WTC11 (cell line): ENCODE measurements around the gene TMEM256.

Experiments used
- ATF1 ChIP-seq: sonication (generic); formaldehyde crosslinking; IDR thresholded peaks from 2 replicates; pipeline ENCODE4 v1.8.1; 2023; ENCODE audit warnings: mild to moderate bottlenecking, moderate library complexity, missing genetic modification reagents
- ATF3 ChIP-seq: sonication (generic); formaldehyde crosslinking; conservative IDR thresholded peaks from 2 replicates; pipeline ENCODE4 v1.8.1; 2022; ENCODE audit warnings: mild to moderate bottlenecking, missing genetic modification reagents
- ELF4 ChIP-seq: sonication (generic); formaldehyde crosslinking; IDR thresholded peaks from 2 replicates; pipeline ENCODE4 v1.8.1; 2022; ENCODE audit warnings: low read depth, mild to moderate bottlenecking, moderate library complexity, missing genetic modification reagents
- FOXP4 ChIP-seq: sonication (generic); formaldehyde crosslinking; IDR thresholded peaks from 2 replicates; pipeline ENCODE4 v1.8.0; 2022; ENCODE audit warnings: mild to moderate bottlenecking, missing genetic modification reagents
- IRF1 ChIP-seq: sonication (generic); formaldehyde crosslinking; IDR thresholded peaks from 2 replicates; pipeline ENCODE4 v1.8.0; 2023; ENCODE audit warnings: missing genetic modification reagents
- KAT7 ChIP-seq: sonication (generic); formaldehyde crosslinking; IDR thresholded peaks from 2 replicates; pipeline ENCODE4 v1.8.1; 2023; ENCODE audit warnings: missing genetic modification reagents, mild to moderate bottlenecking, borderline replicate concordance
- MAX ChIP-seq: sonication (generic); formaldehyde crosslinking; IDR thresholded peaks from 2 replicates; pipeline ENCODE4 v1.8.0; 2022; ENCODE audit warnings: mild to moderate bottlenecking, missing genetic modification reagents
- NR2C2 ChIP-seq: sonication (generic); formaldehyde crosslinking; IDR thresholded peaks from 2 replicates; pipeline ENCODE4 v1.8.0; 2022; ENCODE audit warnings: mild to moderate bottlenecking, missing genetic modification reagents
- SMAD3 ChIP-seq: sonication (generic); formaldehyde crosslinking; IDR thresholded peaks from 2 replicates; pipeline ENCODE4 v1.8.0; 2022; ENCODE audit warnings: missing genetic modification reagents, mild to moderate bottlenecking, borderline replicate concordance
- SP1 ChIP-seq: sonication (generic); formaldehyde crosslinking; conservative IDR thresholded peaks from 2 replicates; pipeline ENCODE4 v1.8.1; 2022; ENCODE audit warnings: missing genetic modification reagents
- ZNF281 ChIP-seq: sonication (generic); formaldehyde crosslinking; IDR thresholded peaks from 2 replicates; pipeline ENCODE4 v1.8.0; 2023; ENCODE audit warnings: mild to moderate bottlenecking, missing genetic modification reagents
- TF ChIP-seq, protein P1 (sequence below): fragments of 200-600 bp; IDR thresholded peaks from 2 replicates; pipeline ENCODE4 v1.8.0; 2022; ENCODE audit warnings: antibody characterized with exemption
- TF ChIP-seq, protein P2 (sequence below): sonication (generic); formaldehyde crosslinking; IDR thresholded peaks from 2 replicates; pipeline ENCODE4 v1.8.1; 2022; ENCODE audit warnings: low read depth, mild to moderate bottlenecking, moderate library complexity, missing genetic modification reagents, borderline replicate concordance
- TF ChIP-seq, protein P3 (sequence below): sonication (generic); formaldehyde crosslinking; IDR thresholded peaks from 2 replicates; pipeline ENCODE4 v1.8.1; 2022; ENCODE audit warnings: mild to moderate bottlenecking, moderate library complexity, missing genetic modification reagents

DNA sequence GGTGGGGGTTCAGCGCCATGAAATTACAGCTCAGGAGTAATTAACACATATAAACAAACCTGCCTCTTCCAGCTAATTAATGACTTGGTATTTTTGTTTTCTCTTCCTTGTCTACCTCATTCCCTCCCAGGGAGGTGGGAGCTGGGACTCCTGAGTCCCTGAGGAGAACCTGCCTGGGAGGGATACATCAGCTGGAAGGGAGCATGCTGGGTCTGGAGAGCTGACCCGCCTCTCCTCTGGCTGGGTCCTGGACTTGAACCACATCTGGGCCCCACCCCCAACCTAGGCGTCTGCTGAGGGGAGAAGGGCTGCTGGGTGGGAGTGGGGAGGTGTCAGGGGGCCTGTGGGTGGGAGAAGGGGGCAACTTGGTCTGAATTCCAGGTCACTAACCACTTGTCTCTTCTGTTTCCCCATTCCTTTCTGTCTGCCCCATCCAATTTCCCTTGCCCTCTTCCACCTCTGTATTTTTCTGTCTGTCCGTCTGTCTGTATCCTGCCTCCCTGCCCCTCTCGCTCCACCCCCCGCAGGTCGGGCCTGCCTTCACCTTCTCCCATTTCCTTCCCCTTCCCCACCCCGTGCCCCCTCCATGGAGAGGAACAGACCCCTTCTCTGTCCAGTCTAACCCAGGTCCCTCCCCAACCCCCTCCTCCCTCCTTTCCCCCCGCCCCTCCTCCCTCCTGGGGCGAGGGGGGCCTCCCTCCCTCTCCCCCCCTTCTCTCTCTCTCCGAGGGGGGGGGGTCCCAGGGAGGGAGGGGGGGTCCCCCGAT, 3.8 kb upstream of the TMEM256 start, which contains the start of gene NLGN2:
- TF ChIP-seq, protein P1, sequence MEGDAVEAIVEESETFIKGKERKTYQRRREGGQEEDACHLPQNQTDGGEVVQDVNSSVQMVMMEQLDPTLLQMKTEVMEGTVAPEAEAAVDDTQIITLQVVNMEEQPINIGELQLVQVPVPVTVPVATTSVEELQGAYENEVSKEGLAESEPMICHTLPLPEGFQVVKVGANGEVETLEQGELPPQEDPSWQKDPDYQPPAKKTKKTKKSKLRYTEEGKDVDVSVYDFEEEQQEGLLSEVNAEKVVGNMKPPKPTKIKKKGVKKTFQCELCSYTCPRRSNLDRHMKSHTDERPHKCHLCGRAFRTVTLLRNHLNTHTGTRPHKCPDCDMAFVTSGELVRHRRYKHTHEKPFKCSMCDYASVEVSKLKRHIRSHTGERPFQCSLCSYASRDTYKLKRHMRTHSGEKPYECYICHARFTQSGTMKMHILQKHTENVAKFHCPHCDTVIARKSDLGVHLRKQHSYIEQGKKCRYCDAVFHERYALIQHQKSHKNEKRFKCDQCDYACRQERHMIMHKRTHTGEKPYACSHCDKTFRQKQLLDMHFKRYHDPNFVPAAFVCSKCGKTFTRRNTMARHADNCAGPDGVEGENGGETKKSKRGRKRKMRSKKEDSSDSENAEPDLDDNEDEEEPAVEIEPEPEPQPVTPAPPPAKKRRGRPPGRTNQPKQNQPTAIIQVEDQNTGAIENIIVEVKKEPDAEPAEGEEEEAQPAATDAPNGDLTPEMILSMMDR, result no peak
- TF ChIP-seq NR2C2 (CRISPR knock-in tag) (no peak), KAT7 (CRISPR knock-in tag) (no peak), SP1 (no peak), ATF1 (CRISPR knock-in tag) (no peak), ATF3 (CRISPR knock-in tag) (no peak), FOXP4 (no peak), ELF4 (CRISPR knock-in tag) (no peak), MAX (CRISPR knock-in tag) (no peak), SMAD3 (no peak), ZNF281 (CRISPR knock-in tag) (no peak), IRF1 (CRISPR knock-in tag) (no peak)
- TF ChIP-seq, protein P2, sequence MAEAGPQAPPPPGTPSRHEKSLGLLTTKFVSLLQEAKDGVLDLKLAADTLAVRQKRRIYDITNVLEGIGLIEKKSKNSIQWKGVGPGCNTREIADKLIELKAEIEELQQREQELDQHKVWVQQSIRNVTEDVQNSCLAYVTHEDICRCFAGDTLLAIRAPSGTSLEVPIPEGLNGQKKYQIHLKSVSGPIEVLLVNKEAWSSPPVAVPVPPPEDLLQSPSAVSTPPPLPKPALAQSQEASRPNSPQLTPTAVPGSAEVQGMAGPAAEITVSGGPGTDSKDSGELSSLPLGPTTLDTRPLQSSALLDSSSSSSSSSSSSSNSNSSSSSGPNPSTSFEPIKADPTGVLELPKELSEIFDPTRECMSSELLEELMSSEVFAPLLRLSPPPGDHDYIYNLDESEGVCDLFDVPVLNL (CRISPR knock-in tag), result no peak
- TF ChIP-seq, protein P3, sequence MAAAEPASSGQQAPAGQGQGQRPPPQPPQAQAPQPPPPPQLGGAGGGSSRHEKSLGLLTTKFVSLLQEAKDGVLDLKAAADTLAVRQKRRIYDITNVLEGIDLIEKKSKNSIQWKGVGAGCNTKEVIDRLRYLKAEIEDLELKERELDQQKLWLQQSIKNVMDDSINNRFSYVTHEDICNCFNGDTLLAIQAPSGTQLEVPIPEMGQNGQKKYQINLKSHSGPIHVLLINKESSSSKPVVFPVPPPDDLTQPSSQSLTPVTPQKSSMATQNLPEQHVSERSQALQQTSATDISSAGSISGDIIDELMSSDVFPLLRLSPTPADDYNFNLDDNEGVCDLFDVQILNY (CRISPR knock-in tag), result no peak
